OCI-LY3 (cell line): ENCODE measurements around the gene KIF3C.
"Not testable (repeated sequence)": the region's sequence is repeated elsewhere in the genome, so short reads cannot be mapped to it uniquely, and the experiment has no call there.

ENCODE experiments used
- H2AFZ ChIP-seq: fragments of 200-600, 300-600 bp; shearing (Covaris generic); 2 replicates; pipeline ENCODE4 v1.6.0; 2014; ENCODE audit warnings: antibody characterized with exemption, low read depth, low read length
- H3K27ac ChIP-seq: fragments of 200-600, 300-600 bp; sonication (generic); 2 replicates; pipeline ENCODE4 v1.5.1; 2014; ENCODE audit warnings: mild to moderate bottlenecking, low read length, moderate library complexity, mixed read lengths
- H3K27me3 ChIP-seq: fragments of 200-600, 300-600 bp; sonication (generic); 2 replicates; pipeline ENCODE4 v1.6.1; 2014; ENCODE audit warnings: low read depth, low read length, mixed read lengths
- H3K36me3 ChIP-seq: fragments of 200-600, 300-600 bp; sonication (generic); replicated peaks from 2 replicates; pipeline ENCODE3; 2014; ENCODE audit warnings: low read depth, low read length, mixed read lengths
- H3K4me1 ChIP-seq: fragments of 300-600, 200-600 bp; sonication (generic); 2 replicates; pipeline ENCODE4 v1.6.1; 2014; ENCODE audit warnings: low read length, mixed read lengths
- H3K4me2 ChIP-seq: fragments of 200-600, 300-600 bp; sonication (generic); 2 replicates; pipeline ENCODE4 v1.6.1; 2014; ENCODE audit warnings: low read length, mixed read lengths
- H3K4me3 ChIP-seq: fragments of 300-600, 200-600 bp; sonication (generic); 2 replicates; pipeline ENCODE4 v1.5.1; 2014; ENCODE audit warnings: antibody characterized with exemption, mild to moderate bottlenecking, low read length, moderate library complexity
- H3K79me2 ChIP-seq: fragments of 300-600, 200-600 bp; shearing (Covaris generic); 2 replicates; pipeline ENCODE4 v1.6.1; 2014; ENCODE audit warnings: mild to moderate bottlenecking, low read length, mixed read lengths
- H3K9ac ChIP-seq: fragments of 300-600, 200-600 bp; shearing (Covaris generic); 2 replicates; pipeline ENCODE4 v1.6.0; 2014; ENCODE audit warnings: mild to moderate bottlenecking, low read length, moderate library complexity
- H3K9me3 ChIP-seq: fragments of 200-600, 300-600 bp; shearing (Covaris generic); 2 replicates; pipeline ENCODE4 v1.6.1; 2014; ENCODE audit warnings: low read length, mixed read lengths; ENCODE audit not compliant: insufficient read depth
- H4K20me1 ChIP-seq: fragments of 200-600, 300-600 bp; sonication (generic); 2 replicates; pipeline ENCODE4 v1.6.1; 2016; ENCODE audit warnings: low read length, mixed read lengths; ENCODE audit not compliant: insufficient read depth
- EZH2phosphoT487 ChIP-seq: fragments of 200-600 bp; shearing (Covaris generic); IDR thresholded peaks from 2 replicates; pipeline ENCODE4 v1.6.1; 2018; ENCODE audit warnings: antibody characterized with exemption, mixed run types, low read depth
- TF ChIP-seq, protein P1 (sequence below): fragments of 200-600, 300-600 bp; sonication (generic); IDR thresholded peaks from 2 replicates; pipeline ENCODE4 v1.5.1; 2014; ENCODE audit warnings: antibody characterized with exemption, low read length, low read depth

The KIF3C gene

DNA sequence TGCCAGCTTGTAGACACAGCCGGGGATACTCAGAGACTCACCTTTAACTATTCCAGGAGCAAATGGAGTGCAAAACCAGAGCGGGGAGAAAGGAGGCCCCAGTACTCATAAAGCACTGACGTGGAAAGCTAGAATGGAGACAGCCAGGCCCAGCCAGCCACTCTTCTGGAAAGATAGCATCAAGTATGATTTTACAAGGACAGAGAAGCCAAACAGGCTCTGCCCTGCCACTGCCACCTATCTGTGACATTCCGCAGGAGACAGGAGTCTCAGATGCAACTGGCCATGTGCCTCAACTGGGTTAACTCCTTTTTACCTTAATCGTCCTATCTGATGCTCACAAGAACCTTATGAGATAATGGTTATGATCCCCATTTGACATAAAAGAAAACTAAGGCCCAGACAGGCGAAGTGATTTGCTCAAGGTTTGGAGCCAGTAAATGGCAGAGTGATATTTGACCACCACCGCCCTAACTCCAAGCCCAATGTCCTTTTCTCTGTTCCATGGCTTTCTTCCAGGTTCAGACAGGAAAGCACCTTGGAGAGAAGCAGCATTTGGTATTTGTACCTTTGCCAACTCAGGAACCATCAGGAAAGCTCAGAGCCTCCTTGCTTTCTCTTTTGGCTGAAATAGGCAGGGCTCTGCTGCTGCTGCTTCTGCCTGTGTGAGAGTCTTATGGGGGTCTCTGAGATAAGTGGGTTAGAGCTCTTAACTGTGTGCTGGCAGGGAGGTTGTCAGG is 15.6 kb downstream of the KIF3C start:
- no peak overlapping the region for H2AFZ ChIP-seq
- H3K9ac ChIP-seq, result no peak overlapping the region
- no peaks in the 10 kb centered on the region for H4K20me1 ChIP-seq
- no peaks in the 10 kb centered on the region for H3K36me3 ChIP-seq
- no peaks in the 10 kb centered on the region for H3K4me1 ChIP-seq
- no peak overlapping the region for H3K4me3 ChIP-seq
- no peaks in the 10 kb centered on the region for H3K79me2 ChIP-seq
- H3K4me2 ChIP-seq, result no peak overlapping the region
- no peaks in the 10 kb centered on the region for H3K27me3 ChIP-seq
- no peaks in the 10 kb centered on the region for H3K9me3 ChIP-seq
- H3K27ac ChIP-seq, result no peak overlapping the region
- TF ChIP-seq, protein P1, sequence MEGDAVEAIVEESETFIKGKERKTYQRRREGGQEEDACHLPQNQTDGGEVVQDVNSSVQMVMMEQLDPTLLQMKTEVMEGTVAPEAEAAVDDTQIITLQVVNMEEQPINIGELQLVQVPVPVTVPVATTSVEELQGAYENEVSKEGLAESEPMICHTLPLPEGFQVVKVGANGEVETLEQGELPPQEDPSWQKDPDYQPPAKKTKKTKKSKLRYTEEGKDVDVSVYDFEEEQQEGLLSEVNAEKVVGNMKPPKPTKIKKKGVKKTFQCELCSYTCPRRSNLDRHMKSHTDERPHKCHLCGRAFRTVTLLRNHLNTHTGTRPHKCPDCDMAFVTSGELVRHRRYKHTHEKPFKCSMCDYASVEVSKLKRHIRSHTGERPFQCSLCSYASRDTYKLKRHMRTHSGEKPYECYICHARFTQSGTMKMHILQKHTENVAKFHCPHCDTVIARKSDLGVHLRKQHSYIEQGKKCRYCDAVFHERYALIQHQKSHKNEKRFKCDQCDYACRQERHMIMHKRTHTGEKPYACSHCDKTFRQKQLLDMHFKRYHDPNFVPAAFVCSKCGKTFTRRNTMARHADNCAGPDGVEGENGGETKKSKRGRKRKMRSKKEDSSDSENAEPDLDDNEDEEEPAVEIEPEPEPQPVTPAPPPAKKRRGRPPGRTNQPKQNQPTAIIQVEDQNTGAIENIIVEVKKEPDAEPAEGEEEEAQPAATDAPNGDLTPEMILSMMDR, result no peak
- no peak for TF ChIP-seq EZH2phosphoT487

DNA sequence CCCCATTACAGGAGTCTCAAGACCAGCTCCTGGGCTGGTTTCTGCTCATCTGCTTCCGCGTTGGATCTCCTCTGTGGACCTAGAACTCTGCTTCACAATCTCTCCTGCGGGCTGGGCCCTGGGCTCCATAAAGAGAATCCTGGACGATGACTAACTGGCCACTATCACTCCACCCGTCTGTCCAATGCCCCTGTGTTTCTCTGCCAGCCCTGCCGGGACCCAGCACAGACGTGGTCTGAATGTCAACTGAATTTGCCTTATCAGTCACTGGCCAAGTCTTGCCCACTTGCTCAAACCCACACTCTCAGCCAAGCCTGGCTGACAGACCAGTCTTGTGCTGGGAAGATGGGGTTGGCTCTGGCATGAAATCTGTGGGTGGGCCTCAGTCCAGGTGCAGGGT is 17.4 kb downstream of the KIF3C start:
- no peak overlapping the region for H3K9ac ChIP-seq
- H3K79me2 ChIP-seq, result no peaks in the 10 kb centered on the region
- no peak overlapping the region for H3K27ac ChIP-seq
- no peaks in the 10 kb centered on the region for H3K9me3 ChIP-seq
- H3K27me3 ChIP-seq, result no peaks in the 10 kb centered on the region
- no peaks in the 10 kb centered on the region for H3K36me3 ChIP-seq
- H2AFZ ChIP-seq, result no peak overlapping the region
- H3K4me3 ChIP-seq, result no peak overlapping the region
- H3K4me1 ChIP-seq, result peaks cover 6% of the 10 kb centered on the region
- H3K4me2 ChIP-seq, result no peak overlapping the region
- TF ChIP-seq, protein P1, result no peak
- no peak for TF ChIP-seq EZH2phosphoT487
- H4K20me1 ChIP-seq, result no peaks in the 10 kb centered on the region

DNA sequence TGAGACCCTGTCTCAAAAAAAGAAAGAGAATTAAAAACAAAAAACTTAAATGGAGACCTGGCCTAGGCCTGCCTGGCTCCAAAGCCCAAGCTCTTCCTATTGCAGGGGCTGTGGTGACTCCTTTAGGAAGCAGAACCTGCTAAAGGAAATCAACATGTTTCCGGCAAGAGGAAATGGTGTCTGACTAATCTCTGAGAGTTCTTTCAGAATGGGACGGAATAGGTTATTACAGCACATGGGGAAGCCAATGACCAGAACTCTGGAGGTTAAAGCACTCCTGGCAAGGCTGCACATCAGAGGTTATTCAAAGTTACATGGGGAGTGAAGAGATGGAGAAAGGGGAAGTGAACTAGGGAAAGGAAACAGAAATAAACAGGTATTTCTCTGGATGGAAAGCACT is 21.4 kb downstream of the KIF3C start:
- TF ChIP-seq, protein P1, result no peak
- no peak for TF ChIP-seq EZH2phosphoT487
- no peak overlapping the region for H3K4me3 ChIP-seq
- no peaks in the 10 kb centered on the region for H3K9me3 ChIP-seq
- no peaks in the 10 kb centered on the region for H3K79me2 ChIP-seq
- H3K27ac ChIP-seq, result no peak overlapping the region
- no peaks in the 10 kb centered on the region for H4K20me1 ChIP-seq
- no peaks in the 10 kb centered on the region for H3K27me3 ChIP-seq
- no peak overlapping the region for H2AFZ ChIP-seq
- no peak overlapping the region for H3K9ac ChIP-seq
- H3K4me1 ChIP-seq, result peaks cover 6% of the 10 kb centered on the region
- no peaks in the 10 kb centered on the region for H3K36me3 ChIP-seq
- no peak overlapping the region for H3K4me2 ChIP-seq

DNA sequence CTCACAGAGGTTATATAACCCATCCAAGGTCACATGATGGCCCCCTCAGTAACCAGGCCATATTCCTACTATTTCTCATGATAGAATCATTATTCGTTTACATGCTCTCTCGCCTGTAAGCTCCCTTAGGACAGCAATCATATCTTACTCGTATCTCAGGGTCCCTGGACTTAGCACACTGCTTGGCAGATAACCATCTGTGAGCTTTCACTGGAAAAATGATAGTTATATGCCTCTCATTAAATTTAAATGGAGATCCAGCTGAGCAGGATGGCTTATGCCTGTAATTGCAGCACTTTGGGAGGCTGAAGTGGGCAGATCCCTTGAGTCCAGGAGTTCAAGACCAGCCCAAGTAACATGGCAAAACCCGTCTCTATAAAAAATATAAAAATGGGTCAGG is 21.9 kb downstream of the KIF3C start:
- no peak for TF ChIP-seq EZH2phosphoT487
- TF ChIP-seq, protein P1, result no peak
- Histone ChIP-seq H3K27me3 (no peaks in the 10 kb centered on the region), H3K79me2 (no peaks in the 10 kb centered on the region), H3K27ac (no peak overlapping the region), H3K4me3 (no peak overlapping the region), H3K4me1 (peaks cover 6% of the 10 kb centered on the region), H3K4me2 (no peak overlapping the region), H3K36me3 (no peaks in the 10 kb centered on the region), H3K9me3 (no peaks in the 10 kb centered on the region), H2AFZ (no peak overlapping the region), H4K20me1 (no peaks in the 10 kb centered on the region), H3K9ac (no peak overlapping the region)

DNA sequence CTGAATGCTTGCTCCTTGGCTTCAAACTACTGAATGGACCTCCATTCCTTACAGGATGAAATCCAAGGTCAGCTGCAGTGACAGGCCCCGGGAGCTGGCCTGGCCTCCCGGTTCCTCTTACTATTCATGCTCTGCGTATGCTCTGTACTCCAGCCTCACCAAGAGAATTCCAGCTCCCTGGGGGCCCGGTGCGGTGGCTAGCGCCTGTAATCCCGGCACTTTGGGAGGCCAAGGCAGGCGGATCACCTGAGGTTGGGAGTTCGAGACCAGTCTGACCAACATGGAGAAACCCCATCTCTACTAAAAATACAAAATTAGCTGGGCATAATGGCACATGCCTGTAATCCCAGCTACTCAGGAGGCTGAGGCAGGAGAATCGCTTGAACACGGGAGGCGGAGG is 23.7 kb downstream of the KIF3C start:
- not testable (repeated sequence) for H2AFZ ChIP-seq, H4K20me1 ChIP-seq, H3K36me3 ChIP-seq, H3K9me3 ChIP-seq, H3K4me2 ChIP-seq, H3K4me3 ChIP-seq, H3K27ac ChIP-seq, H3K79me2 ChIP-seq, H3K27me3 ChIP-seq, H3K9ac ChIP-seq, H3K4me1 ChIP-seq
